Loucy (cell line): ENCODE measurements around the gene PCBP2.

Experiments used
- H2AFZ ChIP-seq: fragments of 200-600 bp; sonication (generic); 2 replicates; pipeline ENCODE4 v1.6.0; 2016; ENCODE audit warnings: antibody characterized with exemption, mild to moderate bottlenecking, low read length, moderate library complexity
- H3F3A ChIP-seq: fragments of 200-600 bp; 2 replicates; pipeline ENCODE4 v1.6.0; 2016; ENCODE audit warnings: antibody characterized with exemption, low read depth, mild to moderate bottlenecking
- H3K27me3 ChIP-seq: fragments of 200-600 bp; sonication (generic); 2 replicates; pipeline ENCODE4 v1.6.1; 2014; ENCODE audit warnings: low read length, mild to moderate bottlenecking; ENCODE audit not compliant: insufficient read depth, poor library complexity, severe bottlenecking
- H3K36me3 ChIP-seq: fragments of 200-600 bp; sonication (generic); 2 replicates; pipeline ENCODE4 v1.6.1; 2016; ENCODE audit warnings: low read length; ENCODE audit not compliant: insufficient read depth
- H3K4me1 ChIP-seq: fragments of 200-600 bp; sonication (generic); 2 replicates; pipeline ENCODE4 v1.5.1; 2014; ENCODE audit warnings: low read length, mild to moderate bottlenecking; ENCODE audit not compliant: insufficient read depth, poor library complexity, severe bottlenecking
- H3K4me2 ChIP-seq: fragments of 200-600 bp; sonication (generic); 2 replicates; pipeline ENCODE4 v1.6.0; 2014; ENCODE audit warnings: antibody characterized with exemption, low read length, low read depth, mild to moderate bottlenecking; ENCODE audit not compliant: poor library complexity, severe bottlenecking
- H3K4me3 ChIP-seq: fragments of 200-600 bp; sonication (generic); 2 replicates; pipeline ENCODE4 v1.5.1; 2014; ENCODE audit warnings: low read length, mild to moderate bottlenecking, mixed read lengths; ENCODE audit not compliant: poor library complexity, severe bottlenecking
- H3K79me2 ChIP-seq: fragments of 200-600 bp; sonication (generic); 2 replicates; pipeline ENCODE4 v1.6.1; 2014; ENCODE audit warnings: low read length; ENCODE audit not compliant: insufficient read depth
- H3K9ac ChIP-seq: fragments of 200-600 bp; sonication (generic); 2 replicates; pipeline ENCODE4 v1.6.0; 2014; ENCODE audit warnings: mild to moderate bottlenecking, low read depth, low read length, moderate library complexity; ENCODE audit not compliant: poor library complexity, severe bottlenecking
- H3K9me2 ChIP-seq: fragments of 200-600 bp; sonication (generic); replicated peaks from 2 replicates; pipeline ENCODE4 v1.6.1; 2016; ENCODE audit warnings: low read depth, low read length, mixed read lengths
- H3K9me3 ChIP-seq: fragments of 200-600 bp; sonication (generic); 2 replicates; pipeline ENCODE4 v1.6.1; 2014; ENCODE audit warnings: mild to moderate bottlenecking, antibody characterized with exemption, low read length, low read depth; ENCODE audit not compliant: insufficient read depth
- H4K20me1 ChIP-seq: fragments of 200-600 bp; sonication (generic); 2 replicates; pipeline ENCODE4 v1.6.0; 2014; ENCODE audit warnings: antibody characterized with exemption, low read length, mild to moderate bottlenecking; ENCODE audit not compliant: insufficient read depth, poor library complexity, severe bottlenecking
- CTCF ChIP-seq: fragments of 200-600 bp; sonication (generic); conservative IDR thresholded peaks from 2 replicates; pipeline ENCODE4 v1.5.1; 2014; ENCODE audit warnings: mild to moderate bottlenecking, antibody characterized with exemption, low read length
- EZH2phosphoT487 ChIP-seq: fragments of 200-600 bp; IDR thresholded peaks from 2 replicates; pipeline ENCODE4 v1.6.1; 2018; ENCODE audit warnings: antibody characterized with exemption, mild to moderate bottlenecking, moderate library complexity, borderline replicate concordance

Gene PCBP2

GRCh38 chr12:53510181-53510812, 58.4 kb downstream of the PCBP2 start:
- no peaks in the 10 kb centered on the region for H4K20me1 ChIP-seq
- H3K36me3 ChIP-seq, result peaks cover 31% of the 10 kb centered on the region; the same call in 1 of the 2 replicates
- H3K79me2 ChIP-seq, result no peaks in the 10 kb centered on the region
- TF ChIP-seq EZH2phosphoT487 (no peak), CTCF (no peak)
- H3K9ac ChIP-seq, result no peak overlapping the region
- no peaks in the 10 kb centered on the region for H3K27me3 ChIP-seq
- no peaks in the 10 kb centered on the region for H3K9me2 ChIP-seq
- H2AFZ ChIP-seq, result no peak overlapping the region
- no peak overlapping the region for H3K4me2 ChIP-seq
- H3K9me3 ChIP-seq, result no peaks in the 10 kb centered on the region
- no peaks in the 10 kb centered on the region for H3F3A ChIP-seq
- H3K4me3 ChIP-seq, result no peak overlapping the region
- peaks cover 4% of the 10 kb centered on the region for H3K4me1 ChIP-seq

DNA sequence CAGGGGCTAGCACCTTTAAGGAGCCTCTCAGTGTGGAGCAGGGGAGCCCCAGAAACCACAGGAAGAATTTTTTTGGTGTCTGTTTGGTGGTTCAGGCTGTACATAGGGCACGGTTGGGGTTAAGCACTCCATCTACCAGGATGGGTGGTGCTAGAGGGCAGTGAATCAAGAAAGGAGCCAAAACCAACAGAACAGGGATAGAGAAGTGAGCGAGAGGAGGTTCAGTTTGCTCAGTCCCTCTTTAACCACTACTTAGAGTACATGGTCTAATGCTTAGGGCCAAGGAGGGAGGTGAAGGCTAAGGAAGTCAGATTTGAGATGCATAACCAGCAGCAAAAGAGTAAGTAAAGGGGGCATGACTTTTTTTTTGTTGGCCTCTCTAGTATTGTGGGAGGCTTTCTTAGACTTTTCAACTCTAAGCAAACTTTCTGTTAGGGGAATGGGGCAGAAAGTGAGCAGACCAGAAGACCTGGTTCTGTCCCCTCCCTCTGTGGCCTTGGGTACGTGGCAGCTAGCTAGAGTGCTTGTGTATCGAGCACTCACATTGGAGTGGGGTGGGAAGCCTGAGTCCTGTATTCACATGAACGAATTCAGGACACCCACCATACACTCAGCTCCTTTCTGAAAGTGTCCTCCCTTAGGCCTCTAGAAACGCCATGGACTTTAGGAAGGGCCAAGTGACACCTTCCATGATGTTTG, 62.0 kb downstream of the PCBP2 start:
- TF ChIP-seq CTCF, result no peak
- TF ChIP-seq EZH2phosphoT487, result no peak
- H3K9ac ChIP-seq, result no peak overlapping the region
- no peak overlapping the region for H3K4me2 ChIP-seq
- no peak overlapping the region for H3K4me3 ChIP-seq
- peaks cover 55% of the 10 kb centered on the region; the same call in 1 of the 2 replicates for H3K36me3 ChIP-seq
- no peak overlapping the region for H2AFZ ChIP-seq
- H3K9me2 ChIP-seq, result no peaks in the 10 kb centered on the region
- no peaks in the 10 kb centered on the region for H4K20me1 ChIP-seq
- no peaks in the 10 kb centered on the region for H3K79me2 ChIP-seq
- no peaks in the 10 kb centered on the region for H3K9me3 ChIP-seq
- H3F3A ChIP-seq, result no peaks in the 10 kb centered on the region
- no peaks in the 10 kb centered on the region for H3K27me3 ChIP-seq
- peaks cover 1% of the 10 kb centered on the region for H3K4me1 ChIP-seq

DNA sequence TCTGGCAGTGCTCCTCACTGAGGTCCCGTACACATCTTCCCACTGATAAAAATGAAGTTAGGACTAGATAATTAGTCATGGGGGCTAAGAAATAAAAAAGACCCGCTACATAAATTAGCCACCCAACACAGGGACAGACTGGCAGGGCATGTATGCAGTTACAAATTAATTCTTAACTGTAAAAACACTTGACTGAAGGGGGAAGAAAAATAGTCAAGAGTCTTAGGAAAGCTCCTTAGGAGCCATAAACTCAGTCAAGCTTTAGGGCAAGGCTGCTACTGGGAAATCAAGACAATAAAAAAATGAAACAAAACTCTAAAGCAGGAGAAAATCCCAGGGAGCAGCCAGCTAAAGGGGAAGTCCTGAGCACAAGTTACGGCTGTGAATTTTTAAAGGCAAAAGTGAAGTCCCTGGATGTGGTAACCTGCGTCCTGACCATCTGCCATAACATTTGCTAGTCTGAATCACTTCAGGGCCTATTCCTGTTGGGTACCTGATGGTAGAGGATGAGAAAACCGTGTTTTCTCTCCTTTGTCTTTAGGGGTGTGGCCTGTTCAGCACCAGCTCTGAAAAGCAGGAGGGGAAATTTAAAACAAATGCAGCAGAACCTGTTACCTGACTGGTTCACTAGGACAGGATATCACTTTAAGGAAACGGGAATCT, 62.9 kb downstream of the PCBP2 start:
- no peaks in the 10 kb centered on the region for H3K9me2 ChIP-seq
- no peaks in the 10 kb centered on the region for H3K4me1 ChIP-seq
- H2AFZ ChIP-seq, result no peak overlapping the region
- H3K4me2 ChIP-seq, result no peak overlapping the region
- no peaks in the 10 kb centered on the region for H3K27me3 ChIP-seq
- TF ChIP-seq CTCF (no peak), EZH2phosphoT487 (no peak)
- H3K79me2 ChIP-seq, result no peaks in the 10 kb centered on the region
- no peak overlapping the region for H3K4me3 ChIP-seq
- no peak overlapping the region for H3K9ac ChIP-seq
- peaks cover 64% of the 10 kb centered on the region; the same call in 1 of the 2 replicates for H3K36me3 ChIP-seq
- no peaks in the 10 kb centered on the region for H4K20me1 ChIP-seq
- H3K9me3 ChIP-seq, result no peaks in the 10 kb centered on the region
- no peaks in the 10 kb centered on the region for H3F3A ChIP-seq
